HG03196 (cell line): Measurements from ENCODE around the gene SLAMF6.

Source experiments
- ATAC-seq: cut with Tn5 transposase; IDR thresholded peaks from one replicate; pipeline ENCODE4 v1.9.1; 2021; ENCODE audit not compliant: unreplicated experiment

The SLAMF6 gene

GRCh38 chr1:160472112-160472511 is 50.9 kb downstream of the SLAMF6 start:
- ATAC-seq: no peak

GRCh38 chr1:160471253-160471652 is 51.8 kb downstream of the SLAMF6 start:
- no peak for ATAC-seq

- ATAC-seq: no peak
Measured at GRCh38 chr1:160467576-160467975, 55.5 kb downstream of the SLAMF6 start.

GRCh38 chr1:160466961-160467360 is 56.1 kb downstream of the SLAMF6 start:
- ATAC-seq: no peak

- no peak for ATAC-seq
Measured at GRCh38 chr1:160465123-160465522, 57.9 kb downstream of the SLAMF6 start.

DNA sequence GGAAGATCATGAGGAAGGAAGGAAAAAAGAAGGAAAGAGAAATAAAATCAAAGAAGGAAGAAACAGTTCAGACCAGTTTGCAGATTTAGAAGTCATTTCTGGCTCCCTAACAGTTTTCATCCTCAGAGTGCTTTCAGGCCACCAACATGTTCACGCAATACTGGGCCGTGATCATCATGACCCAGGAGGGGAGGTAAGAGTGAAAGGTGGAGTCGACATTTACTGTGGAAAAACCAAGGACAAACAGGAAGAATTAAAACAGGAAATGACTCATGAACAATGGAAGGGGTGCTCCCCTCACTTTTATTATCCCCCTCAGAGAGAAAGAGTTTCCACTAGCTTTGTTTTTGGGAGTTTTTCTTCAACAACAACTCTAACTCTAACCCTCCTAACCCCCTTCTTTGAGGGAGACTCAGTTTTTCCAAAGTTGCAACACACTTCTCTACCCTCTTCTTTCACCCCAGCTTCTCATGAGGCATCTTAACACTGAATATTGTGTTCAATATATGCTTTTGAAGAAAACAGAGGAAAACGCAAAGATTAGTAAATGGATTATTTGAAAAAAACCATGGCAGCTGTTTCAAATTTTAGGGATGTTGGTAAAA is 62.3 kb downstream of the SLAMF6 start:
- no peak for ATAC-seq

- ATAC-seq: no peak
Measured at GRCh38 chr1:160460214-160460642, 62.8 kb downstream of the SLAMF6 start.

DNA sequence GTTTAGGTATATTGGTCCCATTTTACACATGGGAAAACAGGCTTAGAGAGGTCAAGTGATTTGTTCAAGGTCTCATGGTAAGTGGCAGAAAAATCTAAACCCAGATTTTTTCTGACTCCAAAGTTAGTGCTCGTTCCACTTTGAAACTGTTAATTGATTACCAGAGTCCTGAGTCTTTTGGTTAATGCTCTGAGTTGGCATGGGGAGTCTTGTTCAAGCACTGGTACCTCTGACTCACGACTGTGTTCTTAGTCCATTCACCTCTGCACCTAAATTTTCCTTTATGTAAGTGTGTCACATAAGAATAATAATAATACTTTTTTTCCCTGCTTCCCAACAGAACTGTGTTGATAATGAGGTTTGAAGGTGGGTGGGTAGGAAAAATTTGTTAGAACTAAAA is 63.4 kb downstream of the SLAMF6 start:
- ATAC-seq: no peak

- ATAC-seq: no peak
Measured at GRCh38 chr1:160459056-160459455, 64.0 kb downstream of the SLAMF6 start.

GRCh38 chr1:160455153-160455517 is 67.9 kb downstream of the SLAMF6 start:
- ATAC-seq: no peak

DNA sequence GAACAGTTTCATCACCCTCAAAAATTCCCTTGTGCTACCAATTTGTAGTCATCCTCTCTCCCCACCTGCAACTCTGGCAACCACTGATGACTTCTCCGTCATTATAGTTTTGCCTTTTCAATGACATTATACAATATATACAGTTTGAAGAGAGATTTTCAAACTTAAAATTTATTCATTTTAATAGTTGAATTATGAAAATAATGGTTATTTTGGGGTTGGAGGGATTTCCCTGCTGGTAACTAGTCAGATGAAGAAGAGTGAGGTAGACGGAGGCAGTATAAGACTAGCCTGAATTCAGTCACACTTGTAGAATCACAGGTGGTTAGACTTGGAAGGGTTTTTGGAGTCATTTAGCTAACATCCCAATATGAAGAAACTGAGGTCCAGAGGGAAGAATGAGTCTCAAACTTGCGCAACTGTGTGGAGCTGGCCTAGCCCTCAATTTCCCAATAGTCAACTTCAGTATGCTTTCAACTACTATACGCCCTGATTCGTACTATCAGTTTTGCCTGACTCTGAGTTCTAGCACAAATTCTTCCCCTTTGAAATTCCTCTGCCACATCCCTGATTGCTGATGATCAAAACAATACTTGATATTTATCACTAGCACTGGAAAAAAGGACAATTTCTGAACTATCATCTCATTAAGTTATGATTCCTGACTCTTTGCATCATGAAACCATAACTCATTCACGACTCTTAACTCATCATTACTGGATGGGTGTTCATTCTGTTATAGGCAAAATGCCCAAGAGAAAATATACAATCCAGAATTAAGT is 68.5 kb downstream of the SLAMF6 start:
- ATAC-seq: no peak

- ATAC-seq: peak; percentile 43
Measured at GRCh38 chr1:160453443-160453842, 69.6 kb downstream of the SLAMF6 start.

- peak; percentile 36 for ATAC-seq
Measured at GRCh38 chr1:160451859-160452232, 71.2 kb downstream of the SLAMF6 start.

DNA sequence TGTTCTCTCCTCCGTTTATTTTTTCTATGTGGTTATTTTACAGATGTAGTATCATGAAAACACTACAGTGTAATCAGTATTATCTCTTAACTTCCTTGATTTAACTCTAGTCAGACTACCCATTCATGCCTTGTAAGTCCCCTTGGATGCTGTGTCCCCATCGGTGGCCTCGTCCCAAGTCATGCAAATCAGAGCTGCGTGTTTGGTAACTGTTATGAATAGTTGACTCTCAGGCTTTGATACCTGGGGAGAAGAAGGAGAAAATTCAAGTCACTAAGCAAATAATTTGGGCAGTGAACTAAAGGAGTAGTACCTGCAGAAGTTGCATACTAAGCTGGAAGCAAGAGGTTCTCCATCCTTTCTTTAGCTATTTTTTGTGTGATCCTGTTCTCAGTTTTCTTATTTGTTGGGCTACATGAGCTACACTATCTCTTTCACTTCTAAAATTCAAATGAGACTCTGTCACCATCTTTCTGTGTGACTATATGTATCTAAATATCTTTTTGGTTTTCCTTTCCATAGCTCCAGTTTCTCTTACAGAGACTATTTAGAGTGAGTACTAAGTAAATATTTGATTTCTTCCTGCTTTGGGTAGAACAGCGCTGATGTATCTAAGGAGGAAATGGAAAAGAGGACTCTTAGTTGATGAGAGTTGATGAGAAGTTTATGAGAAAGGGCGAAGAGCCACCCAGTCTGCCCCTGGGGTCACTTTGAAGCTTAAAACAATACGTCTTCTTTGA is 71.8 kb downstream of the SLAMF6 start:
- ATAC-seq: peak; percentile 42

DNA sequence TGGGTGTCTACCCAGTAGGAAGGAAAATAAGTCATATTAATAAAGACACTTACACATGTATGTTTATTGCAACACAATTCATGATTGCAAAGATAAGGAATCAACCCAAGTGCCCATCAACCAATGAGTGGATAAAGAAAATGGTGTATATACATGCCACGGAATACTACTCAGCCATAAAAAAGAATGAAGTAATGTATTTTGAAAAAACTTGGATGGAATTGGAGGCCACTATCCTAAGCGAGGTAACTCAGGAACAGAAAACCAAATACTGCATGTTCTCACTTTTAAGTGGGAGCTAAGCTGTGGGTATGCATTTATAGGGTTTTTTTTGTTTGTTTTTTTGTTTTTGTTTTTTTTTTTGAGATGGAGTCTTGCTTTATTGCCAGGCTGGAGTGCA is 73.6 kb downstream of the SLAMF6 start:
- ATAC-seq: no peak

- ATAC-seq: no peak
Measured at GRCh38 chr1:160446945-160447600, 76.0 kb downstream of the SLAMF6 start.

DNA sequence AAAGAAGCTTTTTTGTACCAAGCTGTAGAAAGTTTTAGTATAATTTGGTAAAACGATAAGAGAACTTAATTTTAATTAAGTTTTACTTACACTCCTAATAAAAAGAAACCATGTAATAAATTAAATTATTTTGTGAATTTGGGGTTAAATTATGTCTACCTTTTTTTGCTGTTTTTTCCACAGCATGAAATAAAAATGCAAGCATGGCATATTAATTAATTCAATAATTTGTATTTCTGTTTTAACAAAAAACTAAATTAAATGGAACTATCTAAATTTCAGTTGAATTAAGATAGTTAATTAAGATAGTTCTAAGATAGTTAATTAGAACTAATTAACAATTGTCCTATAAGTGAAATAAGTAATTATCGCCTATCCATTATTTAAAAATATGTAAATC is 83.3 kb downstream of the SLAMF6 start:
- ATAC-seq: no peak

GRCh38 chr1:160438935-160439334 is 84.1 kb downstream of the SLAMF6 start:
- ATAC-seq: no peak

DNA sequence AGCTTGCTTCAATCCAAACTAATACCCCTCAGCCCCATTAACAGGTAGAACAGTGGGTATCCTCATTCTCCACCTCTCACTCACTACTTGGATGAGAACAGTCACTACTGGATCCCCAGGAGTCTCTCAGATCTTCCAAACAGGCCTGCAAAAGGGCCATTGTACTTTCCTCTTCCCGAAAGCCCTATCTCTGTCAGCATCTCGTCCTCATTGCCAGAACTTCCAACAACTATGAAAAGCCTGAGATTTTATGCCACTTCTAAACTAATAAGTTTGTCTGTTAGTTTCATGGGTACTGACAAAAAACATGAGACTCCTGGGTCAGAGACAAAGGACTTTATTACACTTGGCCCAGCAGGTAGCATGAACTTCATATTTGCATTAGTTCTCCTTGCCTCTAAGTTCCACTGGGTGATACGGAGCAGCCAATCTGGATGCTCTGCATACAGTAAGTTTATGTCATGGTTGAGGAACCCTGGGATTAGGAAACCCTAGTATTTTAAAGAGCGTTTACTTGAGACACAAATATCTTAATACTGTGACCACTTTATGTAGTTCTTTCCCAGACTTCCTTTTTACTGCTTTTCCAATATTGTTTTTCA is 84.6 kb downstream of the SLAMF6 start:
- ATAC-seq: peak; percentile 5

GRCh38 chr1:160437432-160438316 is 85.4 kb downstream of the SLAMF6 start:
- ATAC-seq: peak; percentile 64
